ENCODE data around the gene PTPN1. TPM values are rescaled to one million over a fixed set of nuclear protein-coding genes. Genes with fewer than 3 reads are reported as not detected.

Gene PTPN1
- total and polyA plus RNA-seq, 4 donors: 5.8 to 10.6 (median 9.7) TPM

DNA sequence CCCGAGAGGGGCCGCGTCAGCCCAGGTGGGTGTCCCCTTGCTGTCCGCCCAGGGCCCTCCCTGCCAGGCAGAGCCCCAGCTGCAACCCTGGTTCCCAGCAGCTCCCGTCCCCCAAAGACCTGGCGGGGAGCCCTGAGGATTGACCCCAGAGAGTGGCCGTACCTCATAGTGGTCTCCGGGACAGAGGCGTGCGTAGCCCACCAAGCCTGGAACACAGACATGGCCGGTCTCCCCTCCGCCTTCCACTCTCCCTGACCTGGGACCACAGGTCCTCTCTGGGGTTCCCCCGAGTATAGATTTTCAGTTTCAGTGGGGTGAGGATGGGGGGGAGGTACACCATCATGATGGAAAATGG lies 98.5 kb downstream of the PTPN1 start:
- Histone ChIP-seq H3K4me3 (ENCODE audit: low read depth in 1 of 3, low read length in 3 of 3) (no peak overlapping the region), H3K27me3 (ENCODE audit: control insufficient read depth in 4 of 4, insufficient read depth in 4 of 4, low read length in 3 of 4) (no peaks in the 10 kb centered on the region), H3K27ac (ENCODE audit: low read depth in 1 of 2, low read length in 2 of 2) (no peak overlapping the region), H3K9me3 (ENCODE audit: control insufficient read depth in 4 of 4, low read length in 3 of 4) (no peaks in the 10 kb centered on the region), H3K9ac (ENCODE audit: low read depth in 1 of 2, low read length in 2 of 2) (no peak overlapping the region), H3K4me1 (ENCODE audit: control insufficient read depth in 4 of 4, insufficient read depth in 4 of 4, low read length in 3 of 4) (peaks cover 0 to 5% (median 2%) of the 10 kb centered on the region in 4 donors), H3K36me3 (ENCODE audit: control insufficient read depth in 4 of 4, insufficient read depth in 3 of 4, low read depth in 1 of 4, low read length in 3 of 4) (no peaks in the 10 kb centered on the region)
- 96% methylated on average over 13 of the region's 13 CpGs for WGBS
- DNase-seq (ENCODE audit: low spot score): no peak
- TF ChIP-seq RXRA (IDR thresholded peaks at IDR 0.05) (no peak), GABPA (IDR thresholded peaks at IDR 0.05 in 1 of 2, conservative IDR thresholded peaks at IDR 0.05 in 1 of 2) (no peak), FOXA2 (IDR thresholded peaks at IDR 0.05) (no peak), YY1 (IDR thresholded peaks at IDR 0.05) (no peak), JUND (IDR thresholded peaks at IDR 0.05) (no peak), TAF1 (conservative IDR thresholded peaks at IDR 0.05) (no peak), SP1 (IDR thresholded peaks at IDR 0.05) (no peak)
- TF ChIP-seq, protein P1, sequence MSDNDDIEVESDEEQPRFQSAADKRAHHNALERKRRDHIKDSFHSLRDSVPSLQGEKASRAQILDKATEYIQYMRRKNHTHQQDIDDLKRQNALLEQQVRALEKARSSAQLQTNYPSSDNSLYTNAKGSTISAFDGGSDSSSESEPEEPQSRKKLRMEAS (IDR thresholded peaks at IDR 0.05): no peak
- TF ChIP-seq, protein P2, sequence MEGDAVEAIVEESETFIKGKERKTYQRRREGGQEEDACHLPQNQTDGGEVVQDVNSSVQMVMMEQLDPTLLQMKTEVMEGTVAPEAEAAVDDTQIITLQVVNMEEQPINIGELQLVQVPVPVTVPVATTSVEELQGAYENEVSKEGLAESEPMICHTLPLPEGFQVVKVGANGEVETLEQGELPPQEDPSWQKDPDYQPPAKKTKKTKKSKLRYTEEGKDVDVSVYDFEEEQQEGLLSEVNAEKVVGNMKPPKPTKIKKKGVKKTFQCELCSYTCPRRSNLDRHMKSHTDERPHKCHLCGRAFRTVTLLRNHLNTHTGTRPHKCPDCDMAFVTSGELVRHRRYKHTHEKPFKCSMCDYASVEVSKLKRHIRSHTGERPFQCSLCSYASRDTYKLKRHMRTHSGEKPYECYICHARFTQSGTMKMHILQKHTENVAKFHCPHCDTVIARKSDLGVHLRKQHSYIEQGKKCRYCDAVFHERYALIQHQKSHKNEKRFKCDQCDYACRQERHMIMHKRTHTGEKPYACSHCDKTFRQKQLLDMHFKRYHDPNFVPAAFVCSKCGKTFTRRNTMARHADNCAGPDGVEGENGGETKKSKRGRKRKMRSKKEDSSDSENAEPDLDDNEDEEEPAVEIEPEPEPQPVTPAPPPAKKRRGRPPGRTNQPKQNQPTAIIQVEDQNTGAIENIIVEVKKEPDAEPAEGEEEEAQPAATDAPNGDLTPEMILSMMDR (IDR thresholded peaks at IDR 0.05; ENCODE audit: low read depth, low read length, missing input control): no peak

DNA sequence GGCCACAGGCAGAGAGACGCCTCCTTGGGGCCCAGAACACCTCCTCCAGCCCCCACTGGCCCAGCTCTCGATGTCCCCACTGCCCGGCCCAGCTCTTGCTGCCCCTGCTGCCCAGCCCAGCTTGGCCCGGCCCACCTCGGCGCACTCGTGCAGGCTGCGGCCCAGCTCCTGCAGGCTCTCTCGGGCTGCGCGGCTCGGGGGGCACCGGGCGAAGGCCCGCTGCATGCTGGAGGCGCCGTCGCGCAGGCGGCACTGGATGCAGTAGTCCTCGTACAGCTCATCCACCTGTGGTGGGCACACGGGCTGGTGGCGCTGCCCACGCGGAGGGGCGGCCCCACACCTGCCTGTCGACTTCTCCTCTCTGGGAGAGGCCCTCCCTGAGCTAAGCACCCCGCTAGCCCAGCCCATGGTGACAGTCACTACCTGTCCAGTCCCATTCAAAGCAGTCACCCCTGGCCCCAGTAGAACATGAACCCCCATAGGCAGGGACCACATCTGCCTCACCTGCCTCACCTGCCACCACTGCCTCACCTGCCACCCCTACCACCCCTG lies 99.3 kb downstream of the PTPN1 start:
- TF ChIP-seq HNF4G (IDR thresholded peaks at IDR 0.05) (no peak), RXRA (IDR thresholded peaks at IDR 0.05) (no peak), JUND (IDR thresholded peaks at IDR 0.05) (no peak), HNF4A (conservative IDR thresholded peaks at IDR 0.05) (no peak), SP1 (IDR thresholded peaks at IDR 0.05) (no peak), EGR1 (IDR thresholded peaks at IDR 0.05; ENCODE audit: low read depth in 2 of 2) (no peak), YY1 (IDR thresholded peaks at IDR 0.05) (no peak), ATF3 (IDR thresholded peaks at IDR 0.05) (no peak), NR2F2 (IDR thresholded peaks at IDR 0.05) (no peak), FOXA1 (IDR thresholded peaks at IDR 0.05) (no peak)
- TF ChIP-seq, protein P2 (IDR thresholded peaks at IDR 0.05; ENCODE audit: low read depth, low read length, missing input control): no peak
- TF ChIP-seq, protein P3, sequence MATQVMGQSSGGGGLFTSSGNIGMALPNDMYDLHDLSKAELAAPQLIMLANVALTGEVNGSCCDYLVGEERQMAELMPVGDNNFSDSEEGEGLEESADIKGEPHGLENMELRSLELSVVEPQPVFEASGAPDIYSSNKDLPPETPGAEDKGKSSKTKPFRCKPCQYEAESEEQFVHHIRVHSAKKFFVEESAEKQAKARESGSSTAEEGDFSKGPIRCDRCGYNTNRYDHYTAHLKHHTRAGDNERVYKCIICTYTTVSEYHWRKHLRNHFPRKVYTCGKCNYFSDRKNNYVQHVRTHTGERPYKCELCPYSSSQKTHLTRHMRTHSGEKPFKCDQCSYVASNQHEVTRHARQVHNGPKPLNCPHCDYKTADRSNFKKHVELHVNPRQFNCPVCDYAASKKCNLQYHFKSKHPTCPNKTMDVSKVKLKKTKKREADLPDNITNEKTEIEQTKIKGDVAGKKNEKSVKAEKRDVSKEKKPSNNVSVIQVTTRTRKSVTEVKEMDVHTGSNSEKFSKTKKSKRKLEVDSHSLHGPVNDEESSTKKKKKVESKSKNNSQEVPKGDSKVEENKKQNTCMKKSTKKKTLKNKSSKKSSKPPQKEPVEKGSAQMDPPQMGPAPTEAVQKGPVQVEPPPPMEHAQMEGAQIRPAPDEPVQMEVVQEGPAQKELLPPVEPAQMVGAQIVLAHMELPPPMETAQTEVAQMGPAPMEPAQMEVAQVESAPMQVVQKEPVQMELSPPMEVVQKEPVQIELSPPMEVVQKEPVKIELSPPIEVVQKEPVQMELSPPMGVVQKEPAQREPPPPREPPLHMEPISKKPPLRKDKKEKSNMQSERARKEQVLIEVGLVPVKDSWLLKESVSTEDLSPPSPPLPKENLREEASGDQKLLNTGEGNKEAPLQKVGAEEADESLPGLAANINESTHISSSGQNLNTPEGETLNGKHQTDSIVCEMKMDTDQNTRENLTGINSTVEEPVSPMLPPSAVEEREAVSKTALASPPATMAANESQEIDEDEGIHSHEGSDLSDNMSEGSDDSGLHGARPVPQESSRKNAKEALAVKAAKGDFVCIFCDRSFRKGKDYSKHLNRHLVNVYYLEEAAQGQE (IDR thresholded peaks at IDR 0.05): no peak
- H3K36me3 ChIP-seq (ENCODE audit: control insufficient read depth in 4 of 4, insufficient read depth in 3 of 4, low read depth in 1 of 4, low read length in 3 of 4): no peaks in the 10 kb centered on the region
- no peak overlapping the region for H3K27ac ChIP-seq (ENCODE audit: low read depth in 1 of 2, low read length in 2 of 2)
- H3K9me3 ChIP-seq (ENCODE audit: control insufficient read depth in 4 of 4, low read length in 3 of 4): no peaks in the 10 kb centered on the region
- H3K4me3 ChIP-seq (ENCODE audit: low read depth in 1 of 3, low read length in 3 of 3): no peak overlapping the region
- no peak for DNase-seq (ENCODE audit: low spot score)
- no peaks in the 10 kb centered on the region for H3K27me3 ChIP-seq (ENCODE audit: control insufficient read depth in 4 of 4, insufficient read depth in 4 of 4, low read length in 3 of 4)
- H3K9ac ChIP-seq (ENCODE audit: low read depth in 1 of 2, low read length in 2 of 2): no peak overlapping the region
- peaks cover 0 to 5% (median 2%) of the 10 kb centered on the region in 4 donors for H3K4me1 ChIP-seq (ENCODE audit: control insufficient read depth in 4 of 4, insufficient read depth in 4 of 4, low read length in 3 of 4)
- 97% methylated on average over 28 of the region's 28 CpGs for WGBS
